ENCODE data around the gene SART3. TPM values are rescaled to one million over a fixed set of nuclear protein-coding genes. Genes with fewer than 3 reads are reported as not detected.

SART3 gene
- total and polyA plus RNA-seq, 2 of the 13 experiments (the other 11 are each of a cell fraction or from before 2014, with no cell fraction given): 16.1 to 69.9 TPM

DNA sequence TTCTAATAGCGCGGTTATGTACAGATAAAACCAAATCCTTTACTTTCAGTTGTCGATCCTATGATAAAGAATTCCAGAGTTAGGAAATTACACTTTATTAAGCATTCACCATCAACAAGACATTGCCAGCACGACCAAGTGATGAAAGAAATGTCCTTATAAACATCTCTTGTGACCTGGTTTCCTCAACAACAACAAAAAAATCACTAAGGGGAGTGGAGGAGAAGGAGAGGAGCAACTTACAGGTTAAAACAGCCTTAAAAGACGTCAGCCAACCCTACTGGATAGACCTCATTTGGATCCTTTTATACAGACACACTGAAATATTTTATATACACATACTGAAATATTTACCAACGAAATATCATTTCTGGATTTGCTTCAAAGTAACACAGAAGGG, 22.8 kb downstream of the SART3 start (continued):
- no peak for TF ChIP-seq ZNF558 (CRISPR knock-in tag; IDR thresholded peaks at IDR 0.05; ENCODE audit: borderline replicate concordance)
- TF ChIP-seq SUZ12 (IDR thresholded peaks at IDR 0.05; ENCODE audit: low read depth, low read length): no peak
- no peak for TF ChIP-seq ZBTB14 (CRISPR knock-in tag; IDR thresholded peaks at IDR 0.05)
- no peak for TF ChIP-seq SALL1 (CRISPR knock-in tag; IDR thresholded peaks at IDR 0.05)
- no peak for TF ChIP-seq ZNF850 (CRISPR knock-in tag; conservative IDR thresholded peaks at IDR 0.05)
- TF ChIP-seq ZNF160 (CRISPR knock-in tag; IDR thresholded peaks at IDR 0.05): no peak
- no peak for TF ChIP-seq POGZ (CRISPR knock-in tag; IDR thresholded peaks at IDR 0.05)
- TF ChIP-seq ZNF549 (CRISPR knock-in tag; IDR thresholded peaks at IDR 0.05): no peak
- TF ChIP-seq LRRFIP1 (CRISPR knock-in tag; conservative IDR thresholded peaks at IDR 0.05): no peak
- TF ChIP-seq ZNF749 (CRISPR knock-in tag; IDR thresholded peaks at IDR 0.05; ENCODE audit: borderline replicate concordance): no peak
- TF ChIP-seq IKZF1 (IDR thresholded peaks at IDR 0.05): no peak
- TF ChIP-seq AHR (CRISPR knock-in tag; IDR thresholded peaks at IDR 0.05): no peak
- TF ChIP-seq, protein P1, sequence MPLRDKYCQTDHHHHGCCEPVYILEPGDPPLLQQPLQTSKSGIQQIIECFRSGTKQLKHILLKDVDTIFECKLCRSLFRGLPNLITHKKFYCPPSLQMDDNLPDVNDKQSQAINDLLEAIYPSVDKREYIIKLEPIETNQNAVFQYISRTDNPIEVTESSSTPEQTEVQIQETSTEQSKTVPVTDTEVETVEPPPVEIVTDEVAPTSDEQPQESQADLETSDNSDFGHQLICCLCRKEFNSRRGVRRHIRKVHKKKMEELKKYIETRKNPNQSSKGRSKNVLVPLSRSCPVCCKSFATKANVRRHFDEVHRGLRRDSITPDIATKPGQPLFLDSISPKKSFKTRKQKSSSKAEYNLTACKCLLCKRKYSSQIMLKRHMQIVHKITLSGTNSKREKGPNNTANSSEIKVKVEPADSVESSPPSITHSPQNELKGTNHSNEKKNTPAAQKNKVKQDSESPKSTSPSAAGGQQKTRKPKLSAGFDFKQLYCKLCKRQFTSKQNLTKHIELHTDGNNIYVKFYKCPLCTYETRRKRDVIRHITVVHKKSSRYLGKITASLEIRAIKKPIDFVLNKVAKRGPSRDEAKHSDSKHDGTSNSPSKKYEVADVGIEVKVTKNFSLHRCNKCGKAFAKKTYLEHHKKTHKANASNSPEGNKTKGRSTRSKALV (CRISPR knock-in tag; IDR thresholded peaks at IDR 0.05): no peak
- TF ChIP-seq, protein P2, sequence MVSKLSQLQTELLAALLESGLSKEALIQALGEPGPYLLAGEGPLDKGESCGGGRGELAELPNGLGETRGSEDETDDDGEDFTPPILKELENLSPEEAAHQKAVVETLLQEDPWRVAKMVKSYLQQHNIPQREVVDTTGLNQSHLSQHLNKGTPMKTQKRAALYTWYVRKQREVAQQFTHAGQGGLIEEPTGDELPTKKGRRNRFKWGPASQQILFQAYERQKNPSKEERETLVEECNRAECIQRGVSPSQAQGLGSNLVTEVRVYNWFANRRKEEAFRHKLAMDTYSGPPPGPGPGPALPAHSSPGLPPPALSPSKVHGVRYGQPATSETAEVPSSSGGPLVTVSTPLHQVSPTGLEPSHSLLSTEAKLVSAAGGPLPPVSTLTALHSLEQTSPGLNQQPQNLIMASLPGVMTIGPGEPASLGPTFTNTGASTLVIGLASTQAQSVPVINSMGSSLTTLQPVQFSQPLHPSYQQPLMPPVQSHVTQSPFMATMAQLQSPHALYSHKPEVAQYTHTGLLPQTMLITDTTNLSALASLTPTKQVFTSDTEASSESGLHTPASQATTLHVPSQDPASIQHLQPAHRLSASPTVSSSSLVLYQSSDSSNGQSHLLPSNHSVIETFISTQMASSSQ (IDR thresholded peaks at IDR 0.05; ENCODE audit: low read depth): no peak
- TF ChIP-seq, protein P2 (CRISPR knock-in tag; IDR thresholded peaks at IDR 0.05; ENCODE audit: borderline replicate concordance): no peak

All from HepG2 (cell line).